ENCODE results near the gene RAB10. TPM values are rescaled to one million over a fixed set of nuclear protein-coding genes. Genes with fewer than 3 reads are reported as not detected.

RAB10 gene
- polyA plus RNA-seq, 1 donor (not counting 4 experiments of a cell fraction or from before 2014, with no cell fraction given), result 252 TPM

DNA sequence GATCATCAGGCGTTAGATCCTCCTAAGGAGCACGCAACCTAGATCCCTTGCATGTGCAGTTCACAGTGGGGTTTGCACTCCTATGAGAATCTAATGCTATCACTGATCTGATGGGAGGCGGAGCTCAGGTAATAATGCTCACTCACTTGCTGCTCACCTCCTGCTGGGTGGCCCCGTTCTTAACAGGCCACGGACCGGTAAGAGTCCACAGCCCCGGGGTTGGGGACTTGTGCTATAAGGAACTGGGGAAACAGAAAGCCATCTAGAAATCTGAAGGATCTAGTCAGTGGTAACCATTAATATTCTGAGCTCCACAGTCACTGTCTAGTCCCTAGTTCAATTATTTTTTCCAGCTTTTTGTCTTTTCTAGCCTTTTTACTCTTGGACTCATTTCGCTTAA lies 94.3 kb downstream of the RAB10 start:
- Histone ChIP-seq H3K27me3 (ENCODE audit: control insufficient read depth, extremely low read depth, insufficient read depth, low read length) (no peaks in the 10 kb centered on the region), H3K4me2 (ENCODE audit: control insufficient read depth, extremely low read depth, insufficient read depth, low read depth, low read length) (no peak overlapping the region), H3K4me1 (ENCODE audit: control insufficient read depth, extremely low read depth, insufficient read depth, low read length) (no peaks in the 10 kb centered on the region), H3K9ac (ENCODE audit: control insufficient read depth, extremely low read depth, insufficient read depth, low read length) (no peak overlapping the region), H2AFZ (ENCODE audit: control insufficient read depth, low read length) (no peak overlapping the region), H3K9me3 (ENCODE audit: control insufficient read depth, low read depth, low read length) (no peaks in the 10 kb centered on the region), H4K20me1 (ENCODE audit: control insufficient read depth, extremely low read depth, insufficient read depth, low read length) (peaks cover 5% of the 10 kb centered on the region), H3K36me3 (ENCODE audit: control insufficient read depth in 2 of 2, extremely low read depth in 1 of 2, insufficient read depth in 2 of 2, low read length in 2 of 2) (peaks cover 5 to 12% of the 10 kb centered on the region in 2 experiments), H3K79me2 (ENCODE audit: control insufficient read depth, insufficient read depth, low read length) (peaks cover 55% of the 10 kb centered on the region), H3K4me3 (ENCODE audit: control insufficient read depth in 2 of 3, extremely low read depth in 1 of 3, insufficient read depth in 2 of 3, low read depth in 1 of 3, low read length in 3 of 3) (no peak overlapping the region), H3K27ac (ENCODE audit: control insufficient read depth, insufficient read depth, low read length) (no peak overlapping the region), H3K9me1 (ENCODE audit: control insufficient read depth, extremely low read depth, insufficient read depth, low read length) (no peaks in the 10 kb centered on the region)
- no peak for FAIRE-seq
- no peak for DNase-seq (ENCODE audit: low read depth, low spot score)
- TF ChIP-seq, protein P1, sequence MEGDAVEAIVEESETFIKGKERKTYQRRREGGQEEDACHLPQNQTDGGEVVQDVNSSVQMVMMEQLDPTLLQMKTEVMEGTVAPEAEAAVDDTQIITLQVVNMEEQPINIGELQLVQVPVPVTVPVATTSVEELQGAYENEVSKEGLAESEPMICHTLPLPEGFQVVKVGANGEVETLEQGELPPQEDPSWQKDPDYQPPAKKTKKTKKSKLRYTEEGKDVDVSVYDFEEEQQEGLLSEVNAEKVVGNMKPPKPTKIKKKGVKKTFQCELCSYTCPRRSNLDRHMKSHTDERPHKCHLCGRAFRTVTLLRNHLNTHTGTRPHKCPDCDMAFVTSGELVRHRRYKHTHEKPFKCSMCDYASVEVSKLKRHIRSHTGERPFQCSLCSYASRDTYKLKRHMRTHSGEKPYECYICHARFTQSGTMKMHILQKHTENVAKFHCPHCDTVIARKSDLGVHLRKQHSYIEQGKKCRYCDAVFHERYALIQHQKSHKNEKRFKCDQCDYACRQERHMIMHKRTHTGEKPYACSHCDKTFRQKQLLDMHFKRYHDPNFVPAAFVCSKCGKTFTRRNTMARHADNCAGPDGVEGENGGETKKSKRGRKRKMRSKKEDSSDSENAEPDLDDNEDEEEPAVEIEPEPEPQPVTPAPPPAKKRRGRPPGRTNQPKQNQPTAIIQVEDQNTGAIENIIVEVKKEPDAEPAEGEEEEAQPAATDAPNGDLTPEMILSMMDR (optimal IDR thresholded peaks at IDR 0.05 in 1 of 3, IDR thresholded peaks at IDR 0.05 in 1 of 3, conservative IDR thresholded peaks at IDR 0.05 in 1 of 3; ENCODE audit: extremely low read depth in 1 of 3, insufficient read depth in 2 of 3, low read length in 3 of 3), result no peak
- dilution Hi-C loops (cut with MboI; ENCODE audit: extremely low pct_ligation_motif_present, low sequenced_read_pairs), result no loop called here

DNA sequence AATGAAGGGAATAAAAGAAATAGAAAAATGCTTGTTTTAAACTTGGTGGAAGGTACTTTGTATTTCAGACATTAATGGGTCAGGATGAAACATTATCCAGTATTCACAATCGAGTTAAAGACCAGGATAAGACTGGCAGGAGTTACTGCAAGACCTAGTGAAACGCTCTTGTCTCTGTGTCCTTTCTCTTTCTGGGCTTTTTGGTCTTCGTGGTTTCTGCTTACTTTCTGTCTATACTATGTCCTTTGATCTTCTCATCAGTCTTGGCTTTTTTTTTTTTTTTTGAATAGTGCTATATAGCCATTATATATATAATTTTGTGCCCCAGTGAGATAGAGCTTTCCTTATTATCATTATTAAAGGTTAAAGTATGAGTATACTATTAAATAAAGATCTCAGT lies 96.9 kb downstream of the RAB10 start:
- H2AFZ ChIP-seq (ENCODE audit: control insufficient read depth, low read length), result no peak overlapping the region
- TF ChIP-seq, protein P1 (optimal IDR thresholded peaks at IDR 0.05 in 1 of 3, IDR thresholded peaks at IDR 0.05 in 1 of 3, conservative IDR thresholded peaks at IDR 0.05 in 1 of 3; ENCODE audit: extremely low read depth in 1 of 3, insufficient read depth in 2 of 3, low read length in 3 of 3), result no peak
- no peak for TF ChIP-seq EZH2 (IDR thresholded peaks at IDR 0.05; ENCODE audit: low read length)
- H3K4me1 ChIP-seq (ENCODE audit: control insufficient read depth, extremely low read depth, insufficient read depth, low read length), result no peaks in the 10 kb centered on the region
- no peak for FAIRE-seq
- dilution Hi-C loops (cut with MboI; ENCODE audit: extremely low pct_ligation_motif_present, low sequenced_read_pairs), result no loop called here
- peaks cover 35% of the 10 kb centered on the region for H3K79me2 ChIP-seq (ENCODE audit: control insufficient read depth, insufficient read depth, low read length)
- no peak overlapping the region for H3K27ac ChIP-seq (ENCODE audit: control insufficient read depth, insufficient read depth, low read length)
- no peak overlapping the region for H3K4me2 ChIP-seq (ENCODE audit: control insufficient read depth, extremely low read depth, insufficient read depth, low read depth, low read length)
- H4K20me1 ChIP-seq (ENCODE audit: control insufficient read depth, extremely low read depth, insufficient read depth, low read length), result peaks cover 5% of the 10 kb centered on the region
- H3K4me3 ChIP-seq (ENCODE audit: control insufficient read depth in 2 of 3, extremely low read depth in 1 of 3, insufficient read depth in 2 of 3, low read depth in 1 of 3, low read length in 3 of 3), result no peak overlapping the region
- H3K9me1 ChIP-seq (ENCODE audit: control insufficient read depth, extremely low read depth, insufficient read depth, low read length), result no peaks in the 10 kb centered on the region
- no peak for DNase-seq (ENCODE audit: low read depth, low spot score)
- H3K9ac ChIP-seq (ENCODE audit: control insufficient read depth, extremely low read depth, insufficient read depth, low read length), result no peak overlapping the region
- H3K9me3 ChIP-seq (ENCODE audit: control insufficient read depth, low read depth, low read length), result no peaks in the 10 kb centered on the region
- no peaks in the 10 kb centered on the region for H3K27me3 ChIP-seq (ENCODE audit: control insufficient read depth, extremely low read depth, insufficient read depth, low read length)
- peaks cover 13 to 17% of the 10 kb centered on the region in 2 experiments for H3K36me3 ChIP-seq (ENCODE audit: control insufficient read depth in 2 of 2, extremely low read depth in 1 of 2, insufficient read depth in 2 of 2, low read length in 2 of 2)

Data from keratinocyte (primary cell).